IPS-15b (cell line): ENCODE measurements around the gene VANGL2.

Source experiments
- H3K27me3 ChIP-seq: one replicate; pipeline ENCODE4 v1.6.1; 2013; ENCODE audit warnings: low read length; ENCODE audit not compliant: control insufficient read depth, insufficient read depth
- H3K36me3 ChIP-seq: one replicate; pipeline ENCODE4 v1.6.1; 2013; ENCODE audit warnings: low read length; ENCODE audit not compliant: control insufficient read depth, insufficient read depth
- H3K4me1 ChIP-seq: one replicate; pipeline ENCODE4 v1.6.1; 2013; ENCODE audit warnings: mild to moderate bottlenecking, low read length; ENCODE audit not compliant: control insufficient read depth, insufficient read depth
- H3K4me3 ChIP-seq: one replicate; pipeline ENCODE4 v1.5.1; 2013; ENCODE audit warnings: low read depth, low read length
- H3K9ac ChIP-seq: one replicate; pipeline ENCODE4 v1.6.1; 2013; ENCODE audit warnings: low read depth, mild to moderate bottlenecking, low read length
- H3K9me3 ChIP-seq: one replicate; pipeline ENCODE4 v1.6.1; 2013; ENCODE audit warnings: mild to moderate bottlenecking, low read length; ENCODE audit not compliant: control insufficient read depth, insufficient read depth

VANGL2 gene

DNA sequence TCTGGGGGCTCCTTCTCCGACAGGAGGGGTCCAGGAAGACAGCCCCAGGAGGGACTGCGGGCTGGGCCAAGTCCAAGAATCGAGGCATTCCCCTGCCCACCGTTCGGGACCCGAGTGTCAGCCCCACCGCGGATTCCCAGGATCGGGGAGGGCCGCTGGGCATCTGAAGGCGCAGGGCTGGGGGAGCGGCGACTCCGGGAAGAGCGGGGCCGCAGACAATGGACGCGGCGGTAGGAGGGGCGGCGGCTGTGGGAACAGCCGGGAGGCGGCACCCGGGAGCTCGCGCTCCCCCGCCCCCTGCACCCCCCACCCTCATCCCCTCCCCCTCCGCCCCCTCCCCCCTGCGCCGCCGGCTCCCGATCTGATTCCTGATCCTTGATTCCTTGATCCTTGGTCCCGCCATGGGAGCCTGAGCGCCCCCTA is at the start of gene VANGL2:
Gene VANGL2, plus strand, starts transcription at position 342 of the 423 bp plus-strand sequence. CDS start 15,274 bp downstream, outside the sequence.
- no peaks in the 10 kb centered on the region for H3K9me3 ChIP-seq
- peaks cover 26% of the 10 kb centered on the region for H3K4me1 ChIP-seq
- H3K27me3 ChIP-seq = no peaks in the 10 kb centered on the region
- no peaks in the 10 kb centered on the region for H3K36me3 ChIP-seq
- peak within 1 kb of the TSS; percentile 87 for H3K4me3 ChIP-seq
- peak within 1 kb of the TSS; percentile 92 for H3K9ac ChIP-seq

GRCh38 chr1:160351629-160352028 is 48.7 kb upstream of the VANGL2 start:
- Histone ChIP-seq H3K4me3 (no peak overlapping the region), H3K4me1 (peaks cover 2% of the 10 kb centered on the region), H3K36me3 (peaks cover 62% of the 10 kb centered on the region), H3K9ac (no peak overlapping the region), H3K9me3 (no peaks in the 10 kb centered on the region), H3K27me3 (no peaks in the 10 kb centered on the region)

DNA sequence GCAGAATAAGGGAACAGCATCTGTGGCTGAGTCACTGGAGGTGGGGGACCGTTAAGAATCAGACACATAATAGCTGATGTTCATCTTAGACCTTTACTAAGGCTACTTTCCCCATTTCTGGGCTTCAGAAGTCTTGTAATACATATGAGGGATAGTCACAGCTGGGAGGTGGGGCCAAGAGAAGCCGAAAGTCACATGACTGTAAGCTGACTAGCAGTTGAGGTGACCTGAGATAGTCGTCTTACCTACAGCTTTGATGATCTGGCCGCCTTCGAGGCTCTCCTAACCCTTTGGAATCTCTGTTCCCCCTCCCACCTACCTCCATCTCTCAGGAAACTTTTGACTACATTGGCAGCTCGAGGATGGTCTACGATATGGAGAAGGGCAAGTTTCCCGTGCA is 47.8 kb upstream of the VANGL2 start:
- Histone ChIP-seq H3K4me1 (peaks cover 2% of the 10 kb centered on the region), H3K36me3 (peaks cover 69% of the 10 kb centered on the region), H3K9ac (no peak overlapping the region), H3K9me3 (no peaks in the 10 kb centered on the region), H3K4me3 (no peak overlapping the region), H3K27me3 (no peaks in the 10 kb centered on the region)

GRCh38 chr1:160353223-160353622 is 47.1 kb upstream of the VANGL2 start:
- H3K36me3 ChIP-seq = peaks cover 71% of the 10 kb centered on the region
- H3K4me1 ChIP-seq = peaks cover 2% of the 10 kb centered on the region
- no peaks in the 10 kb centered on the region for H3K9me3 ChIP-seq
- H3K9ac ChIP-seq = no peak overlapping the region
- no peaks in the 10 kb centered on the region for H3K27me3 ChIP-seq
- H3K4me3 ChIP-seq = no peak overlapping the region

DNA sequence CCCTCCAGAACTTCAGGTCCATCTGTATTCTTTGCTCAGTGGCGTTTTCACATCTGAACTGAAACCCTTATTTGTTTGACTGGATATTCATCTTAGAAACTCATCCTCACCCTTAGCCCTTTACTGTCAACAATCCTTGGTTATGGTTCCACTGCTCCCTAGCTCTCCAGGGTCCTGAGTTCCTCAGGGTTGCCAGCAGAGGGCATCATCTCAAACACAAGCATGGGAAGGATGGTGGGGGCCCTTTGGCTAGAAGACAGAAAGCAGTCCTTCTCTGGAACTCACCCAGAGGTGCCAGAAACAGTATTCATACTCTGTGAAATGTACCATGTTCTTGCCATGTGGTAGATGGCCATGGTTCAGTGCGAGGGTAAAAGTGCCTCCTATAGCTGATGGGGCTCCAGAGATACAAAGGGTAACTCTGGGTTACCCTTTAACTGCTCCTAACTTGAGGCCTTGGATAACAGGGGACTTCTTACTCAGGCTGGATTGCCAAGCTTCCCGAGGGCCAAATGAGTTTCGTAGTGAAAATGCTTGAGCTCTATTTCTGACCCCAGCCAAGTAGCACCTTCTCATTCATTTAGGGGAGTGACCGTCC is 45.9 kb upstream of the VANGL2 start:
- Histone ChIP-seq H3K9me3 (no peaks in the 10 kb centered on the region), H3K27me3 (no peaks in the 10 kb centered on the region), H3K4me1 (peaks cover 2% of the 10 kb centered on the region), H3K4me3 (no peak overlapping the region), H3K36me3 (peaks cover 64% of the 10 kb centered on the region), H3K9ac (no peak overlapping the region)

GRCh38 chr1:160357286-160358002 is 42.9 kb upstream of the VANGL2 start:
- H3K27me3 ChIP-seq = no peaks in the 10 kb centered on the region
- no peak overlapping the region for H3K9ac ChIP-seq
- H3K4me3 ChIP-seq = no peak overlapping the region
- no peaks in the 10 kb centered on the region for H3K9me3 ChIP-seq
- peaks cover 49% of the 10 kb centered on the region for H3K36me3 ChIP-seq
- peaks cover 9% of the 10 kb centered on the region for H3K4me1 ChIP-seq

DNA sequence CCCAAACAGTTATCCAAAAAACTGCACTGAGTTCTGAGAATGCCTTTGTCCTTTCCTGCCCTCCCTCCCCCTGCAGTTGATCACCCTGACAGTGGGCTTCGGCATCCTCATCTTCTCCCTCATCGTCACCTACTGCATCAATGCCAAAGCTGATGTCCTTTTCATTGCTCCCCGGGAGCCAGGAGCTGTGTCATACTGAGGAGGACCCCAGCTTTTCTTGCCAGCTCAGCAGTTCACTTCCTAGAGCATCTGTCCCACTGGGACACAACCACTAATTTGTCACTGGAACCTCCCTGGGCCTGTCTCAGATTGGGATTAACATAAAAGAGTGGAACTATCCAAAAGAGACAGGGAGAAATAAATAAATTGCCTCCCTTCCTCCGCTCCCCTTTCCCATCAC is 42.3 kb upstream of the VANGL2 start:
- Histone ChIP-seq H3K4me3 (no peak overlapping the region), H3K9me3 (no peaks in the 10 kb centered on the region), H3K27me3 (no peaks in the 10 kb centered on the region), H3K36me3 (peaks cover 43% of the 10 kb centered on the region), H3K4me1 (peaks cover 13% of the 10 kb centered on the region), H3K9ac (no peak overlapping the region)

- Histone ChIP-seq H3K4me3 (no peak overlapping the region), H3K9ac (no peak overlapping the region), H3K4me1 (peaks cover 14% of the 10 kb centered on the region), H3K27me3 (no peaks in the 10 kb centered on the region), H3K9me3 (no peaks in the 10 kb centered on the region), H3K36me3 (peaks cover 29% of the 10 kb centered on the region)
Observed at GRCh38 chr1:160359559-160360226, 40.7 kb upstream of the VANGL2 start.

DNA sequence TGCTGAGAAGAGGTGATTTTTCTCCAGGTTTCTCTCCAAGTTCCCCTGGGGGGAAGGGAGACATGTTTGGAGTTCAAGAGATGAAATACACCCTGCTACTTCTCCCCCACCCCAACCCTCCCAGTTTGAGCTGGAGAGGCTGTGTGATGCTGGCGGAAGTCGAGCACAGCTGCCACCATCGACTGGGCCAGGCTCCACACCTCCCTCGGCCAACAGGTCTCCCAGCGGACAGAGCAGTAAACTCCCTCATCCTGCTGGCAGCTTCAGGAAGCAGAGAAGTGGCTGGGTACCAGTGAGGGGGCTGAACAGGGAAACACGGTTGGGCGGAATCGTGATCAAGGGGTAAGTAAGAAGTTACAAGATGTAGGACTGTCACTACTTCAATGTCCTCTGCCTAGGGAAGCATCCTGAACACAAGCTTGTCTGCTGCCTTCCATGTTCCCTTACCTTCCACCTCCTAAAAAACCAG is 40.1 kb upstream of the VANGL2 start:
- Histone ChIP-seq H3K4me1 (peaks cover 14% of the 10 kb centered on the region), H3K4me3 (no peak overlapping the region), H3K9me3 (no peaks in the 10 kb centered on the region), H3K36me3 (peaks cover 23% of the 10 kb centered on the region), H3K9ac (no peak overlapping the region), H3K27me3 (no peaks in the 10 kb centered on the region)

- Histone ChIP-seq H3K9ac (no peak overlapping the region), H3K27me3 (no peaks in the 10 kb centered on the region), H3K36me3 (peaks cover 15% of the 10 kb centered on the region), H3K4me3 (no peak overlapping the region), H3K4me1 (peaks cover 21% of the 10 kb centered on the region), H3K9me3 (no peaks in the 10 kb centered on the region)
Observed at GRCh38 chr1:160361199-160361598, 39.2 kb upstream of the VANGL2 start.

DNA sequence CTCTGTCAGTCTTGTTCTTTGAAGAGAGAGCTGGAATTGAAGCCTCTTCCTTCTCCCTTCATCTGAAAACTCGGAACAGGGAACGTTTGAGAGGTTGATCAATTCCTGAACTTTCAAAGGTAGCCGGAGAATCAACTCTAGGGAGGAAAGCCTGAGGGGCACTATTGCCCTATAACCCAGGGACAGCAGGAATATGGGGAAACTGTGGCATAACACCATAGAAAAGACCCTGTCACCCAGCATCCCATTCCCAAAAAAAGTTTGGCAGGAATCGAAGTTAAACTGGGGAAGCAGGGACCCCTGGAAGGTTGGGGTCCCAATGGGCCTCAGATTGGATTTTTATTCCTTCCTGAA is 38.6 kb upstream of the VANGL2 start:
- no peak overlapping the region for H3K9ac ChIP-seq

More for the DNA sequence above, 38.6 kb upstream of the VANGL2 start:
- Histone ChIP-seq H3K4me3 (no peak overlapping the region), H3K9me3 (no peaks in the 10 kb centered on the region), H3K4me1 (peaks cover 24% of the 10 kb centered on the region), H3K36me3 (peaks cover 10% of the 10 kb centered on the region), H3K27me3 (no peaks in the 10 kb centered on the region)
